Dendritic cell treated with granulocyte-macrophage colony-stimulating factor and Interleukin-4, amounts not matched to agents 40 ng/mL and 50 ng/mL, for 4 days (primary cell): ENCODE data around the gene ARHGAP25.

ENCODE experiments used
- H3K27ac Mint-ChIP-seq: one replicate; pipeline ENCODE4 v1.8.0; 2022; ENCODE audit warnings: mild to moderate bottlenecking, mixed read lengths
- H3K27me3 Mint-ChIP-seq: one replicate; pipeline ENCODE4 v1.8.0; 2022; ENCODE audit warnings: mild to moderate bottlenecking, mixed read lengths
- H3K36me3 Mint-ChIP-seq: one replicate; pipeline ENCODE4 v1.8.0; 2022; ENCODE audit warnings: low read depth, mixed read lengths
- H3K4me1 Mint-ChIP-seq: one replicate; pipeline ENCODE4 v1.8.0; 2022; ENCODE audit warnings: low read depth, mixed read lengths
- H3K4me3 Mint-ChIP-seq: one replicate; pipeline ENCODE4 v1.8.0; 2022; ENCODE audit warnings: mild to moderate bottlenecking, moderate library complexity, mixed read lengths
- H3K9me3 Mint-ChIP-seq: one replicate; pipeline ENCODE4 v1.8.0; 2022; ENCODE audit warnings: mixed read lengths
- intact Hi-C: fragments of 100-400 bp; cut with micrococcal nuclease; formaldehyde crosslinking; loops from one replicate; pipeline ENCODE4 v1.15.0; 2022

The ARHGAP25 gene

DNA sequence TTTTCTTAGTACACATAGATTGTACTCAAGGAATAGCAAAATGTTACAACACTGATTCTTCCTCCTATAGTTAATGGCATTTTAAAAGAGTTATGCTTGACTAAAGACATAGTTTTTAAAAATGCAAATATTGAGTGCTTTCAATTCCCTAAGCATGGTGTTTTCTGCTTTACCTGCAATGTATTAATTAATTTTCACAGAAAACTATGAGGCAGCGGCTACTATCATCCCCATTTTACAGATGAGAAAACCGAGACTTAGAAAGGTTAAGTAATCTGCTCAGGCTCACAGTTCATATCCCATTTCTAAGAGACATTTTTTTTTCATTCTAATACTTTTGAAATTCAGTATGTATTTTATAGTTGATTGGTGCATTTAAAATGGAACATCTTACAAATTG lies 98.6 kb downstream of the ARHGAP25 start:
- Mint-ChIP-seq H3K27ac (peak overlapping the region; percentile 91), H3K9me3 (no peaks in the 10 kb centered on the region), H3K4me3 (no peak overlapping the region), H3K36me3 (peaks cover 8% of the 10 kb centered on the region), H3K4me1 (peaks cover 75% of the 10 kb centered on the region), H3K27me3 (no peaks in the 10 kb centered on the region)
- intact Hi-C loops, result no loop called here

DNA sequence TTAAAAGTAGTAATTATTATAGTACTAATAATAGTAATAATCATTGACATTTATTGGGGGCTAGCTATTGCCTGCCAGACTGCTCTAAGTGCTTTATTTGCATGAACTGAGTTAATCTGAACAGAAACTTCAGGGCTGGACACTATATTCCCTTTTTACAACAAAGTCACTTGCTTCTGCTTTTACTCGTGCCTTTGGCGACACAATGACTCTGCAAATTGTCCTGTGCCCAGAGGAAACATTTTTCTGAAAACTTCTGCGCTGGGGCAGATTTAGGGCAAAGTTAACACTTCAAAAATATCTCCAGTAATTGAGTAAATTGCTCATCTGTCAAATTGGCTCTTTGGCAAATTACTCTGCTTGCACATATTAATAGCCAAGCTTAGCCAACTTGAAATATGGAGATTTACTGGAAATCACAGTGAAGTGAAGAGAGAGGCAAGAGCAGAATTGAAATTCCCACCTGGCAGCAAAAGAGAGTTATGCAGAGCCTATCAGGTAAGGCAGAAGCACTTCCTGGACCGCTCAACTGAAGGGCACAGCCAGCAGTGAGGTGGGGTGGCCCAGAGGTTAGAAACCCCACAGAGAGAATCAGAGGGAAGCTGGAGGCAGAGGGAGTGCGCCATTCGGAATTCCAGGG lies 100.2 kb downstream of the ARHGAP25 start:
- Mint-ChIP-seq H3K27me3 (no peaks in the 10 kb centered on the region), H3K4me3 (peak overlapping the region; percentile 71), H3K4me1 (peaks cover 63% of the 10 kb centered on the region), H3K9me3 (no peaks in the 10 kb centered on the region), H3K36me3 (peaks cover 4% of the 10 kb centered on the region), H3K27ac (peak overlapping the region; percentile 98)
- intact Hi-C loops, result no loop called here

DNA sequence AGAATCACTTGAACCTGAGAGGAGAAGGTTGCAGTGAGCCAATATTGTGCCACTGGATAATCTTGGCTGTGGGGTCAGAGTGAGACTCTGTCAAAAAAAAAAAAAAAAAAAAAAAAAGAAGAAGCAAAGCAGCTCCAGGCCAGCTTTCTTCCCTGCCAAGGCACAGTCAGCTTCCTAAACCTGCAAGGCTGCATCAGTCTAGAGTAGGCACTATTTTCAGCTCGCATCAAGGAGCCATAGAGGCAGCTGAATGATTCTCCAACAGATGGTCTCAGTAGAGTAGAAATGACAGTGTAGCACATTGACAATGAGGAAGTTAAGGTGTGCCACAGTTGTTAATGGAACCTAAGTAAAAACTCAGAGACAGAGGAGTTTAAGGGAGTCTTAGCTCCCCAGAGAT lies 101.0 kb downstream of the ARHGAP25 start:
- Mint-ChIP-seq H3K9me3 (no peaks in the 10 kb centered on the region), H3K4me3 (peak overlapping the region; percentile 71), H3K27me3 (no peaks in the 10 kb centered on the region), H3K36me3 (peaks cover 4% of the 10 kb centered on the region), H3K4me1 (peaks cover 60% of the 10 kb centered on the region), H3K27ac (peak overlapping the region; percentile 98)
- intact Hi-C loops, result loop anchor here (2.0 kb wide), 3 partner anchors 83 to 373 kb away; no protein-coding TSS in a partner anchor

DNA sequence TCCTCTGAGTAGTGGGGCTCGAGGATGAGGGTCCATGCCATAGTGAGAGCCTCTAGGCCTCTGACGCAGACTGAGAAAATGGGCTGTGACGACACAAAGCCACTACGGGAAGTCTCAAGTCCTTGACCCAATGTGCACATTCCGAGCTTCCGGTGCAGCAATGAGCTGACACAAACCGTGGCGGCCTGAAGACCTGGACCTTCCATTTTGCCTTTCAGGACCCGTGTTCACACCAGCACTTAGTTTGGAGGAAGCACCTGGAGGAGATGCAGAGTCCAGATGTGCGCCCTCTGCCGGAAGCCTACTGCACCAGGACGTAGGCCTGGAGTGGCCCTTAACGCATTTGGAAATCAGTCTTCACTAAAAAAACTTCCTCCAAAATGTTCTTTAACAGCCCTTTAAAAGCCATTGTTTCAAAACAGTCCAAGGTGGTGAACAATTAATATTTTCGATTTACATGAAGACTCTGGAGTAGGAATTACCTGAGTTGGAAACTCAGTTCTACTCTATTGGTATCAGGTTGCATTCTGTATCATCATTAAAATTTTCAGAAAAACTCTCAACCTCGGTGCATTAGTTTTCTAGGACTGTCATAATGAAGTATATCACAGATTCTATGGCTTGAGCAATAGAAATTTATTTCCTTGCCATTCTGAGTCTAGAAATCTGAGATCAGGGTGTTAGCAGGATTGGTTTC lies 102.7 kb downstream of the ARHGAP25 start:
- no peaks in the 10 kb centered on the region for H3K9me3 Mint-ChIP-seq
- intact Hi-C loops, result loop anchor here (1.0 to 2.0 kb wide), 4 partner anchors 8 to 375 kb away; no protein-coding TSS in a partner anchor
- peak overlapping the region; percentile 71 for H3K27ac Mint-ChIP-seq
- no peak overlapping the region for H3K4me3 Mint-ChIP-seq
- no peaks in the 10 kb centered on the region for H3K27me3 Mint-ChIP-seq
- H3K4me1 Mint-ChIP-seq, result peaks cover 48% of the 10 kb centered on the region
- H3K36me3 Mint-ChIP-seq, result peaks cover 4% of the 10 kb centered on the region

DNA sequence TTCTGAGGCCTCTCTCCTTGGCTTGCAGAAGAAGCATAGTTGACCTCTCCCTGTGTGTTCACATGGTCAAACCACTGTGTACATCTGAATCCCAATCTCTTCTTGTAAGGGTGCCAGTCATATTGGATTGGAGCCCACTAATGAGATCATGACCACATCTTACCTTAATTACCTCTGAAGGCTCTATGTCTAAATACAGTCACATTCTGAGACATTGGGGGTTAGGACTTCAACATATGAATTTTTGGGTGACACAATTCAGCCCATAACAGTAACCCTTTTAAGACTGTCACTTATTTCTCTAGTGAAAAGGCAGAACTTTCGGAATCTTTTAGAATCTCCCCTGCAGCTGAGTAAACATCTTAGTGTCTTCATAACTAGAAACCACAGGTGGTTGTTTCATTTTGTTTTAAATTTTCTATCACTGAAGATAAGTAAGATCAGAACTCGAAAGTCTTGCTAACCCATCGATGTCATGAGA lies 103.3 kb downstream of the ARHGAP25 start:
- Mint-ChIP-seq H3K4me3 (no peak overlapping the region), H3K36me3 (peaks cover 4% of the 10 kb centered on the region)

DNA sequence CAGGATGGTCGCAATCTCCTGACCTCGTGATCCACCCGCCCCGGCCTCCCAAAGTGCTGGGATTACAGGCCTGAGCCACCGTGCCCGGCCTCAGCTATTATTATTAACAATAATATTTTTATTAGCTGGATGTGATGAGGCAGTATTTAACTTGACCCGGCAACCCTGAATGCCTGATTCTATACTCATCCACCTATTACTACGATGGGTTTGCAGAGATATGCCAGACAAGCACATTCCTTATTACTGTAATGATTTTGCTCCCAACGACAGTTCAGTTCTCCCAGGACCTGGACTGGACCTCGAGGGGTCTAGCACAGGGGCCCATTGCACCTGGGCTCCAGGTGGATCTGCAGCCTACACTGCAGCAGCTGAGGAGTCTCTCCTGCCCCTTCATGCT lies 104.0 kb downstream of the ARHGAP25 start:
- H3K36me3 Mint-ChIP-seq, result peaks cover 4% of the 10 kb centered on the region
- no peak overlapping the region for H3K4me3 Mint-ChIP-seq
- no peaks in the 10 kb centered on the region for H3K9me3 Mint-ChIP-seq
- H3K27ac Mint-ChIP-seq, result no peak overlapping the region
- no peaks in the 10 kb centered on the region for H3K27me3 Mint-ChIP-seq
- peaks cover 43% of the 10 kb centered on the region for H3K4me1 Mint-ChIP-seq
- intact Hi-C loops, result loop anchor here (1.0 kb wide), 2 partner anchors 72 to 84 kb away; no protein-coding TSS in a partner anchor

More for the DNA sequence above, 103.3 kb downstream of the ARHGAP25 start:
- intact Hi-C loops, result loop anchor here (1.0 to 2.0 kb wide), 4 partner anchors 9 to 375 kb away; no protein-coding TSS in a partner anchor
- Mint-ChIP-seq H3K27me3 (no peaks in the 10 kb centered on the region), H3K4me1 (peaks cover 43% of the 10 kb centered on the region), H3K9me3 (no peaks in the 10 kb centered on the region), H3K27ac (no peak overlapping the region)

DNA sequence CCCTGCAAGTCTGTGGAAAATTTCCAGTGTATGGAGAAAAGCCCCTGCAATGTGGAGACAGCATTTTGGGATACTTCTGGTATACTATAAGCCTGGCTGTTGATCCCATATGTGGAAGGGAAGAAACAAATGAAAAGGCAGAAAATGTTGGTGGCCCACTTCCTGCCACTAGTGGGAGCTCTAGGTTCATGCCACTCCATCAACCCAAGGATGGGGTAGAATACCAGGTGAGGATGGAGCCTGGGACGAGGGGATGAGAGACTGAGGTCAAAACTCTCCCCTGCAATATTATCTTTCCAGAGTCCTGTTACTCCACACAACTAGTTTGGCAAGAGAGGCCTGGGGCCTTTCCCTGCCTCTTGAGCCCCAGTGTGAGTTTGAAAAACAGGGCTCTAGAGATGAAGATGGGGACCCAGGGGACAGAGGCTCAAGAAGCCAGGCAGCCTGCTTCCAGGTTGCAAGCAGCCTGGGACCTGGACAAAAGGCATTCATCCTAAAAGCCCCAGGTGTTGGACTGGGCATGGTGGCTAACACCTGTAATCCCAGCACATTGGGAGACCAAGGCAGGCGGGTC lies 104.7 kb downstream of the ARHGAP25 start:
- Mint-ChIP-seq H3K27ac (peak overlapping the region; percentile 56), H3K9me3 (no peaks in the 10 kb centered on the region), H3K27me3 (no peaks in the 10 kb centered on the region), H3K4me3 (no peak overlapping the region), H3K4me1 (peaks cover 36% of the 10 kb centered on the region), H3K36me3 (peaks cover 4% of the 10 kb centered on the region)
- intact Hi-C loops, result loop anchor here (1.0 kb wide), 2 partner anchors 71 to 83 kb away; no protein-coding TSS in a partner anchor

DNA sequence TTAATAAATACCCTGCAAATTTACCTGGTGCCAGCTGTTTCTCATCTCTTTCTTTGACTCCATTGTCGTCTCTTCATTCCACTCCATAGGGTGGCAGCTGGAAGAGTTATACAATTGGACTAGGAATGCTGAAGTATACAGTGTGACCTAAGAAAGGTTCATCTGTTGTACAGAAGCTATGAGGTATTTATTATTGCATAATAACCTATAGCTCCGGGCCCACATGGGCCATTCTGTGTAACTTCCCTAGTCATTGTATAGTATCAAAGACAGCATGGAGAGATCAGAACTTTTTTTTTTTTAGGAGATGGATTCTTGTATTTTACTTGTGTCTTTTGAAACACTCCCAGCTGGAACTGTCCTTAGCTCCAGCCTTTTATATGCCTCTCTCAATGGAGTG lies 110.4 kb downstream of the ARHGAP25 start:
- H3K4me3 Mint-ChIP-seq, result no peak overlapping the region
- H3K36me3 Mint-ChIP-seq, result no peaks in the 10 kb centered on the region
- peaks cover 43% of the 10 kb centered on the region for H3K4me1 Mint-ChIP-seq
- H3K27me3 Mint-ChIP-seq, result no peaks in the 10 kb centered on the region
- intact Hi-C loops, result no loop called here
- no peaks in the 10 kb centered on the region for H3K9me3 Mint-ChIP-seq
- peak overlapping the region; percentile 39 for H3K27ac Mint-ChIP-seq

DNA sequence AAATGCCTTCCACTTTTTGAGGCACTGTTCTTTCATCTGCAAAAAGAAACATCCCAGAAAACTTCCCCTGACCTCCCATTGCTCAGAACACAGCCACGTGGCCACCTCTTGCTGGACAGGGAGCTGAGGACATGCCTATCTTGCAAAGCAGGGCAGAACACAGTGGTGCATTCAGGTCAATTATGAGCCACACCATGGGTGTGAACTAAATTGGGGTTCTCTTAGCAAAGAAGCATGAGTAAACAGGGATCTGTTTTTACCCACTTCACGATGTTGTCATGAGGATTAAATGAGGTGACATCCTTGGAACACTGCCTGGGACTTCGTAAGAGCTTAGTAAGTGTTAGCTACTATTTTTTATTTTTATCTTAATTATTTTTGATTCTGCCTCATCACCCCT lies 111.5 kb downstream of the ARHGAP25 start:
- peak overlapping the region; percentile 39 for H3K27ac Mint-ChIP-seq
- no peaks in the 10 kb centered on the region for H3K36me3 Mint-ChIP-seq
- no peaks in the 10 kb centered on the region for H3K27me3 Mint-ChIP-seq
- peaks cover 53% of the 10 kb centered on the region for H3K4me1 Mint-ChIP-seq
- intact Hi-C loops, result no loop called here
- no peaks in the 10 kb centered on the region for H3K9me3 Mint-ChIP-seq
- no peak overlapping the region for H3K4me3 Mint-ChIP-seq

DNA sequence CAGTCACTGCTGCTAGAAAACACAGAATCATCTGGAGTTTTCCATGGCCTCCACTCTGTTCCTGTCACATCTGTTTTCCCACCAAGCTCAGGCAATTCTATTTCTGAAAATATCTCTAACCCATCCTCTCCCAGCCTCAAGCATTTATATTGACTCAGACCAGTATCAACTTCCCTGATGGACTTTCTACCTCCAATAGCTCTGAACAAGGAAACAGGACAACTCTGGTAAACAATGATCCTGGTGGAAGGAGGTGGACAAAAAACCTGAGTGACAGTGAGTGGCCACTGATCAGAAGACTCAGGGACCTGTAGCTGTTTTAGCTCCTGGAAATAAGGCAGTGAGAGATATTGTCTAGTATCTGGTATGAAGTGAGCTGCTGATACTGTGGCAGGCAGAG lies 113.1 kb downstream of the ARHGAP25 start:
- Mint-ChIP-seq H3K4me1 (peaks cover 49% of the 10 kb centered on the region), H3K4me3 (no peak overlapping the region), H3K36me3 (no peaks in the 10 kb centered on the region), H3K9me3 (no peaks in the 10 kb centered on the region), H3K27me3 (no peaks in the 10 kb centered on the region), H3K27ac (peak overlapping the region; percentile 23)
- intact Hi-C loops, result no loop called here

DNA sequence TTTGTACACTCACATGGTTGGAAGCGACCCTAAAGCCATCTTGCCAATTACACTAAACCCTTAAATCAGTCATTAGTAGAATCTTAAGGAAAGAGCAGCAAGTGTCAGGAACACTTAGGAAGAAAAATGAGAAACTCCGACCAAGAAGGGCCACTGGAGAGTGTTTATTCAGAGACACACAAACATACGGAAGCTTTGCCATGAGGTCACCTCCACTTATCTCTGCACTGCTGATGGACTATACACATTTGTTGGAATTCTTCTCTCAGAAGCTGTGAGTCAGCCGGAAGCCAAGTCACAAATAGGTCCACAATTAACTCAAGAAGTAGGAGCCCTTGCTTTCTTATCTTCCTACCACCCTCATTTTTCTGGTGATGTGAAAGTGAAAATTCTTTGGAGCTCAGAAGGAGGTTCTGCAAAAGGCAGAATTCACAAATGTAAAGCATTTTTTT lies 115.0 kb downstream of the ARHGAP25 start:
- Mint-ChIP-seq H3K4me3 (no peak overlapping the region), H3K9me3 (no peaks in the 10 kb centered on the region), H3K36me3 (no peaks in the 10 kb centered on the region), H3K27me3 (no peaks in the 10 kb centered on the region), H3K27ac (peak overlapping the region; percentile 71), H3K4me1 (peaks cover 60% of the 10 kb centered on the region)
- intact Hi-C loops, result no loop called here

DNA sequence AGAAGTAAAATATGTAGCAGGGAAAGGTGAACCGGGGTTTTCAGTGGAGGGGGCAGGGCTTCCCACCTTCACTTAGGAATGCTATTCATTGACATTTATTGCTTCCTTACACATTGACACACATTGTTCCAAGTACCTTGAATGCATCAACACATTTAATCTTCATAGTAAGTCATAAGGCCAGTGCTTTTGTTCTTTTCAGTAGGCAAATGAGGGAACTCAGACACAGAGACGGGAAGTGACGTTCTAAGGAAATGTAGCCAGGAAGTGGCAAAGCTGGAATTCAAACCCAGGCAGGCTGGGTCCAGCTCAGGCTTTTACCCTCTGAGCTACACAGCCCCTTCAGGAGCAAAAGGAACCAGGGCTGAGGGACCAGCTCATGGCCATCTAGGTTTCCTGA lies 115.9 kb downstream of the ARHGAP25 start:
- H3K4me1 Mint-ChIP-seq, result peaks cover 62% of the 10 kb centered on the region
- intact Hi-C loops, result no loop called here

DNA sequence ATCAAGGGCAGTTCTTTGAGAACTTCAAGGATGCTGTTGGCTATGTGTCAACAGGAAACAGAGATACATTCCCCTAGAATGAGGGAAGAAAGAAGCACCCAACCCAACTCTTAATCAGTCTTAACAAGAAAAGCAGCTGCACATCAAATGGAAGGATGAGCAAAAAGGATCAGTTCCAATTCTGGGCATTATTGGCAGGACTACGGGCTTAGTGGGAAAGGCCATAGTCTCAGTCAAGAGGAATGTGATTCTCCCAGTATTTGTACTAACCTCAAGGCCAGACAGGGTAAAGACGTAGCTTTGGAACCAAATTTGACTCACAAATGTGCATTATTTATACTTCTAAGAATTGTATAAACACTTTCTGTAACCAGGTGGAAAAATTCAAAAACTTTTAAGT lies 118.4 kb downstream of the ARHGAP25 start:
- H3K9me3 Mint-ChIP-seq, result no peaks in the 10 kb centered on the region
- no peak overlapping the region for H3K4me3 Mint-ChIP-seq
- no peaks in the 10 kb centered on the region for H3K36me3 Mint-ChIP-seq
- peaks cover 63% of the 10 kb centered on the region for H3K4me1 Mint-ChIP-seq
- H3K27me3 Mint-ChIP-seq, result no peaks in the 10 kb centered on the region
- intact Hi-C loops, result no loop called here
- no peak overlapping the region for H3K27ac Mint-ChIP-seq

More for the DNA sequence above, 115.9 kb downstream of the ARHGAP25 start:
- no peaks in the 10 kb centered on the region for H3K9me3 Mint-ChIP-seq
- H3K27me3 Mint-ChIP-seq, result no peaks in the 10 kb centered on the region
- H3K36me3 Mint-ChIP-seq, result no peaks in the 10 kb centered on the region
- peak overlapping the region; percentile 71 for H3K27ac Mint-ChIP-seq
- no peak overlapping the region for H3K4me3 Mint-ChIP-seq

DNA sequence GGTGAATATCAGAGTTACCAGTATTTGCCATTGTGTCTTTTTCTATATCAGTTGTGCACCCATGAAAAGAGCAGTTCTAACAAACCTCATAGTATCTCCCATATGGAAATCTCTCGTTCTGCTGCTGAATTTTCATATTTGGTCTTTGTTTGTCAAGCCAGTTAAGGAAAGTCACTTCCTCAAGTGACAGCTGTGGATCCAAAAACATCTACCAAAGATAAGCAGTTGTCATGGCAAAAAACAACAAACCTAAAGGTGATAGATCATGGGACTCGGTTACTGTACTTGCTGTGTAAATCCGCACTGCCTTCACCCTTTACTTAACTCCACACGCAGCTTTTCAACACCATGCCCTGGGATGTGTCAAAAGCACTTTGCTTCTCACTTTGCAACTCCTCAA lies 119.3 kb downstream of the ARHGAP25 start:
- Mint-ChIP-seq H3K4me1 (peaks cover 67% of the 10 kb centered on the region), H3K27ac (no peak overlapping the region), H3K27me3 (no peaks in the 10 kb centered on the region), H3K36me3 (no peaks in the 10 kb centered on the region), H3K9me3 (no peaks in the 10 kb centered on the region), H3K4me3 (no peak overlapping the region)
- intact Hi-C loops, result no loop called here
